HL-60 (cell line): ENCODE measurements around the gene MPND.
"Not testable (repeated sequence)": the region's sequence is repeated elsewhere in the genome, so short reads cannot be mapped to it uniquely, and the experiment has no call there.

Experiments used
- GABPA ChIP-seq: IDR thresholded peaks from 2 replicates; pipeline ENCODE4 v1.6.1; 2012; ENCODE audit warnings: low read depth
- TF ChIP-seq, protein P1 (sequence below): IDR thresholded peaks from one replicate; pipeline ENCODE4 v1.5.1; 2011; ENCODE audit warnings: low read length, control low read depth, inconsistent platforms; ENCODE audit not compliant: insufficient read depth
- TF ChIP-seq, protein P2 (sequence below): IDR thresholded peaks from 2 replicates; pipeline ENCODE4 v1.6.1; 2012; ENCODE audit warnings: low read depth; ENCODE audit not compliant: insufficient replicate concordance

DNA sequence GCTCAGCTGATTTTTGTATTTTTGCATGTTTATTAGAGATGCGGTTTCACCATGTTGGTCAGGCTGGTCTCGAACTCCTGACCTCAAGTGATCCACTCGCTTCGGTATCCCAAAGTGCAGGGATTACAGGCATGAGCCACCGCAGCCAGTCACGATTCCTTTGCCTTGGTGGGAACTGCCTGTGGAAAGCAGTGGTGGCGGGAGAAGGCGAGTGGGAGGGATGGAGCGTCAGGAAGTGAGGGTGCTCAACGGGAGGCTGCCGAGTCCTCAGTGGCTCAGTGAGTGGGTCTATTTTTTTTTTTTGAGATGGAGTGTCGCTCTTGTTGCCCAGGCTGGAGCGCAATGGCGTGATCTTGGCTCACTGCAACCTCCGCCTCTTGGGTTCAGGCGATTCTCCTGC is 5.9 kb downstream of the MPND start:
- TF ChIP-seq, protein P1, sequence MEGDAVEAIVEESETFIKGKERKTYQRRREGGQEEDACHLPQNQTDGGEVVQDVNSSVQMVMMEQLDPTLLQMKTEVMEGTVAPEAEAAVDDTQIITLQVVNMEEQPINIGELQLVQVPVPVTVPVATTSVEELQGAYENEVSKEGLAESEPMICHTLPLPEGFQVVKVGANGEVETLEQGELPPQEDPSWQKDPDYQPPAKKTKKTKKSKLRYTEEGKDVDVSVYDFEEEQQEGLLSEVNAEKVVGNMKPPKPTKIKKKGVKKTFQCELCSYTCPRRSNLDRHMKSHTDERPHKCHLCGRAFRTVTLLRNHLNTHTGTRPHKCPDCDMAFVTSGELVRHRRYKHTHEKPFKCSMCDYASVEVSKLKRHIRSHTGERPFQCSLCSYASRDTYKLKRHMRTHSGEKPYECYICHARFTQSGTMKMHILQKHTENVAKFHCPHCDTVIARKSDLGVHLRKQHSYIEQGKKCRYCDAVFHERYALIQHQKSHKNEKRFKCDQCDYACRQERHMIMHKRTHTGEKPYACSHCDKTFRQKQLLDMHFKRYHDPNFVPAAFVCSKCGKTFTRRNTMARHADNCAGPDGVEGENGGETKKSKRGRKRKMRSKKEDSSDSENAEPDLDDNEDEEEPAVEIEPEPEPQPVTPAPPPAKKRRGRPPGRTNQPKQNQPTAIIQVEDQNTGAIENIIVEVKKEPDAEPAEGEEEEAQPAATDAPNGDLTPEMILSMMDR: not testable (repeated sequence)
- TF ChIP-seq, protein P2, sequence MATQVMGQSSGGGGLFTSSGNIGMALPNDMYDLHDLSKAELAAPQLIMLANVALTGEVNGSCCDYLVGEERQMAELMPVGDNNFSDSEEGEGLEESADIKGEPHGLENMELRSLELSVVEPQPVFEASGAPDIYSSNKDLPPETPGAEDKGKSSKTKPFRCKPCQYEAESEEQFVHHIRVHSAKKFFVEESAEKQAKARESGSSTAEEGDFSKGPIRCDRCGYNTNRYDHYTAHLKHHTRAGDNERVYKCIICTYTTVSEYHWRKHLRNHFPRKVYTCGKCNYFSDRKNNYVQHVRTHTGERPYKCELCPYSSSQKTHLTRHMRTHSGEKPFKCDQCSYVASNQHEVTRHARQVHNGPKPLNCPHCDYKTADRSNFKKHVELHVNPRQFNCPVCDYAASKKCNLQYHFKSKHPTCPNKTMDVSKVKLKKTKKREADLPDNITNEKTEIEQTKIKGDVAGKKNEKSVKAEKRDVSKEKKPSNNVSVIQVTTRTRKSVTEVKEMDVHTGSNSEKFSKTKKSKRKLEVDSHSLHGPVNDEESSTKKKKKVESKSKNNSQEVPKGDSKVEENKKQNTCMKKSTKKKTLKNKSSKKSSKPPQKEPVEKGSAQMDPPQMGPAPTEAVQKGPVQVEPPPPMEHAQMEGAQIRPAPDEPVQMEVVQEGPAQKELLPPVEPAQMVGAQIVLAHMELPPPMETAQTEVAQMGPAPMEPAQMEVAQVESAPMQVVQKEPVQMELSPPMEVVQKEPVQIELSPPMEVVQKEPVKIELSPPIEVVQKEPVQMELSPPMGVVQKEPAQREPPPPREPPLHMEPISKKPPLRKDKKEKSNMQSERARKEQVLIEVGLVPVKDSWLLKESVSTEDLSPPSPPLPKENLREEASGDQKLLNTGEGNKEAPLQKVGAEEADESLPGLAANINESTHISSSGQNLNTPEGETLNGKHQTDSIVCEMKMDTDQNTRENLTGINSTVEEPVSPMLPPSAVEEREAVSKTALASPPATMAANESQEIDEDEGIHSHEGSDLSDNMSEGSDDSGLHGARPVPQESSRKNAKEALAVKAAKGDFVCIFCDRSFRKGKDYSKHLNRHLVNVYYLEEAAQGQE: not testable (repeated sequence)
- not testable (repeated sequence) for TF ChIP-seq GABPA
